Gastroesophageal sphincter (tissue), 3 donors: Measurements from ENCODE around the gene RBM6.

Experiments used
- CTCF ChIP-seq, 4 experiments: fragments of 200-600 bp in 2 of 4; fragments of 450-650 bp in 2 of 4; sonication (generic) in 1 of 4; IDR thresholded peaks; one replicate each; pipeline ENCODE4 v1.5.1; 2017 to 2019; ENCODE audit warnings: antibody characterized with exemption in 4 of 4, mild to moderate bottlenecking in 2 of 4, moderate library complexity in 2 of 4
- EP300 ChIP-seq: sonication (generic); formaldehyde crosslinking; IDR thresholded peaks from one replicate; pipeline ENCODE4 v1.6.1; 2017; ENCODE audit warnings: antibody characterized with exemption, mild to moderate bottlenecking
- POLR2A ChIP-seq, 2 donors: fragments of 450-650 bp; IDR thresholded peaks; one replicate each; pipeline ENCODE4 v1.6.1; 2017; ENCODE audit warnings: antibody characterized with exemption in 2 of 2, mild to moderate bottlenecking in 2 of 2, moderate library complexity in 1 of 2
- POLR2AphosphoS5 ChIP-seq: sonication (generic); formaldehyde crosslinking; IDR thresholded peaks from one replicate; pipeline ENCODE4 v1.6.1; 2017; ENCODE audit warnings: antibody characterized with exemption

GRCh38 chr3:49914906-49915305 lies 25.0 kb upstream of the RBM6 start:
- TF ChIP-seq CTCF (IDR thresholded peaks at IDR 0.05) (no peak), POLR2A (IDR thresholded peaks at IDR 0.05) (no peak), POLR2AphosphoS5 (no peak), EP300 (no peak)
